Ascending aorta (tissue), 2 donors: ENCODE data around the gene IFT25. TPM values are rescaled to one million over a fixed set of nuclear protein-coding genes. Genes with fewer than 3 reads are reported as not detected.
A peak's percentile ranks its signal among the peaks of the same experiment; 100 is the strongest.
"Not testable (repeated sequence)": the region's sequence is repeated elsewhere in the genome, so short reads cannot be mapped to it uniquely, and the experiment has no call there.

Experiments
- DNase-seq, 2 donors: peaks; one replicate each; pipeline ENCODE4 v3.0.0-alpha.2; 2019; ENCODE audit warnings: low spot score in 2 of 2
- H3K27ac ChIP-seq, 2 donors: fragments of 200-600 bp; sonication (generic); one replicate each; pipeline ENCODE4 v1.5.1; 2016 to 2017; ENCODE audit warnings: mild to moderate bottlenecking in 1 of 2
- H3K27me3 ChIP-seq: fragments of 200-600 bp; sonication (generic); one replicate; pipeline ENCODE4 v1.5.1; 2017
- H3K36me3 ChIP-seq, 2 donors: fragments of 200-600 bp; sonication (generic); one replicate each; pipeline ENCODE4 v1.5.1; 2016
- H3K4me1 ChIP-seq, 2 donors: fragments of 200-600 bp; sonication (generic); one replicate each; pipeline ENCODE4 v1.5.1; 2016 to 2017; ENCODE audit warnings: mild to moderate bottlenecking in 1 of 2
- H3K4me3 ChIP-seq, 2 donors: fragments of 200-600 bp; sonication (generic); one replicate each; pipeline ENCODE4 v1.5.1; 2016 to 2017; ENCODE audit warnings: mild to moderate bottlenecking in 1 of 2
- H3K9me3 ChIP-seq, 2 donors: fragments of 200-600 bp; sonication (generic); one replicate each; pipeline ENCODE4 v1.5.1; 2016
- intact Hi-C: fragments of 100-400 bp; cut with DNase I; formaldehyde crosslinking; loops from one replicate; pipeline ENCODE4 v1.15.1; 2023
- total RNA-seq: library from RNA; depleted of rRNA; stranded (reverse); fragments of >200 nt; gene quantifications from one replicate; pipeline ENCODE4 v1.1.0, GENCODE V29; 2016
- TF ChIP-seq, protein P1 (sequence below), 3 experiments: fragments of 200-600 bp in 2 of 3; fragments of 450-650 bp in 1 of 3; sonication (generic) in 2 of 3; IDR thresholded peaks; one replicate each; pipeline ENCODE4 v1.5.1; 2016 to 2019; ENCODE audit warnings: antibody characterized with exemption in 3 of 3, mild to moderate bottlenecking in 1 of 3, moderate library complexity in 1 of 3

Gene IFT25
- total RNA-seq, 1 donor from 2014 or later = not detected

DNA sequence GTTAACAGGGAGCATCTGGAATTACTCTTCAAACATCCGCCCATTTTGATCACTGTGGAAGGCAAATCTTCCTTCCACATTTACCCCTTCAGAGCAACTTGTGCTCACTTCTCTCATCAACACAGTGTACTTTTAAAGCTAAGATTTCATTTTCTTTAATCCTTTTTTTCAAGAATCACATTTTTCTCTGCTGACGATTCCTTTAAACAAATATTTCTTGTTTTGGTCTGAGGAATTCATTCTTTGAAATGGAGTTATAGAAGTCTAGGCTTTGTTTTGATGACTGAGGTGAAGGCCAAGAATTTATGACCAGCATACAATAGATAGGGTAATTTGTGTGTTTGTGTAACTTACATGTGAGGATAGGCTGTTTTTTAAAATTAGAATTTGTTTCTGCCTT is 26.2 kb upstream of the IFT25 start:
- peaks cover 28 to 48% of the 10 kb centered on the region in 2 donors for H3K36me3 ChIP-seq

DNA sequence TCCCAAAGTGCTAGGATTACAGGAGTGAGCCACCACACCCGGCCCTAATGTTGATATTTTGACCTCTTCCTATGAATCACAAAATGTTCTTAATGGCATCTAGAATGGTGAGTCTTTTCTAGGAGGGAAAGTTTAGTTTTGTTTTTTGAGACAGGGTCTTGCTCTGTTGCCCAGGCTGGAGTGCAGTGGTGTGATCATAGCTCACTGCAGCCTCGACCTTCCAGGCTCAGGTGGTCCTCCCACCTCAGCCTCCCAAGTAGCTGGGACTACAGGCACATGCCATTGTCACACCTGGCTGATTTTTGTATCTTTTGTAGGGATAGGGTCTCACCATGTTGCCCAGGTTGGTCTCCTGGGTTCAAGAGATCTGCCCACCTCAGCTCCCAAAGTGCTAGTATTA is 23.8 kb upstream of the IFT25 start:
- intact Hi-C loops = not testable (repeated sequence)

More for the DNA sequence above, 26.2 kb upstream of the IFT25 start:
- TF ChIP-seq, protein P1, sequence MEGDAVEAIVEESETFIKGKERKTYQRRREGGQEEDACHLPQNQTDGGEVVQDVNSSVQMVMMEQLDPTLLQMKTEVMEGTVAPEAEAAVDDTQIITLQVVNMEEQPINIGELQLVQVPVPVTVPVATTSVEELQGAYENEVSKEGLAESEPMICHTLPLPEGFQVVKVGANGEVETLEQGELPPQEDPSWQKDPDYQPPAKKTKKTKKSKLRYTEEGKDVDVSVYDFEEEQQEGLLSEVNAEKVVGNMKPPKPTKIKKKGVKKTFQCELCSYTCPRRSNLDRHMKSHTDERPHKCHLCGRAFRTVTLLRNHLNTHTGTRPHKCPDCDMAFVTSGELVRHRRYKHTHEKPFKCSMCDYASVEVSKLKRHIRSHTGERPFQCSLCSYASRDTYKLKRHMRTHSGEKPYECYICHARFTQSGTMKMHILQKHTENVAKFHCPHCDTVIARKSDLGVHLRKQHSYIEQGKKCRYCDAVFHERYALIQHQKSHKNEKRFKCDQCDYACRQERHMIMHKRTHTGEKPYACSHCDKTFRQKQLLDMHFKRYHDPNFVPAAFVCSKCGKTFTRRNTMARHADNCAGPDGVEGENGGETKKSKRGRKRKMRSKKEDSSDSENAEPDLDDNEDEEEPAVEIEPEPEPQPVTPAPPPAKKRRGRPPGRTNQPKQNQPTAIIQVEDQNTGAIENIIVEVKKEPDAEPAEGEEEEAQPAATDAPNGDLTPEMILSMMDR (IDR thresholded peaks at IDR 0.05) = no peak
- Histone ChIP-seq H3K27ac (peak overlapping the region in 1 of 2 donors; percentile 38), H3K4me1 (no peaks in the 10 kb centered on the region), H3K9me3 (no peaks in the 10 kb centered on the region), H3K4me3 (no peak overlapping the region), H3K27me3 (no peaks in the 10 kb centered on the region)
- DNase-seq = no peak
- intact Hi-C loops = no loop called here

DNA sequence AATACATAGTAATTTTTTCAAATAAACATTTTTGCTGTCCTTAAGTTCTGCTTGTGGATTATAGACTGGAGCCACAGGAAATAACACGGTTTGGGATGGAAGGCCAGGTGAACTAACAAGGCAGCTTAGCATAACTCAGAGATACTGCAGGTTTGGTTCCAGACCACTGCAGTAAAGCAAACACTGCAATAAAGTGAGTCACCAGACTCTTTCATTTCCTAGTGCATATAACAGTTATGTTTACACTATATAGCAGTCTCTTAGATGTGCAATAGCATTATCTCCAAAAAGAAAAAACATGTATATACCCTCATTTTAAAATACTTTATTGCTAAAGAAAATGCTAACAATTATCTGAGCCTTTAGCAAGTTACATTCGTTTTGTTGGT is 22.6 kb upstream of the IFT25 start:
- H3K4me1 ChIP-seq = no peaks in the 10 kb centered on the region
- no peaks in the 10 kb centered on the region for H3K27me3 ChIP-seq
- H3K36me3 ChIP-seq = peaks cover 32 to 64% of the 10 kb centered on the region in 2 donors
- TF ChIP-seq, protein P1 (IDR thresholded peaks at IDR 0.05) = no peak
- no peak overlapping the region for H3K27ac ChIP-seq
- intact Hi-C loops = no loop called here
- H3K9me3 ChIP-seq = no peaks in the 10 kb centered on the region
- no peak for DNase-seq
- H3K4me3 ChIP-seq = no peak overlapping the region

More for the DNA sequence above, 23.8 kb upstream of the IFT25 start:
- H3K4me3 ChIP-seq, H3K27ac ChIP-seq, DNase-seq, H3K9me3 ChIP-seq, H3K4me1 ChIP-seq, H3K27me3 ChIP-seq: not testable (repeated sequence)
- peaks cover 28 to 57% of the 10 kb centered on the region in 2 donors for H3K36me3 ChIP-seq

DNA sequence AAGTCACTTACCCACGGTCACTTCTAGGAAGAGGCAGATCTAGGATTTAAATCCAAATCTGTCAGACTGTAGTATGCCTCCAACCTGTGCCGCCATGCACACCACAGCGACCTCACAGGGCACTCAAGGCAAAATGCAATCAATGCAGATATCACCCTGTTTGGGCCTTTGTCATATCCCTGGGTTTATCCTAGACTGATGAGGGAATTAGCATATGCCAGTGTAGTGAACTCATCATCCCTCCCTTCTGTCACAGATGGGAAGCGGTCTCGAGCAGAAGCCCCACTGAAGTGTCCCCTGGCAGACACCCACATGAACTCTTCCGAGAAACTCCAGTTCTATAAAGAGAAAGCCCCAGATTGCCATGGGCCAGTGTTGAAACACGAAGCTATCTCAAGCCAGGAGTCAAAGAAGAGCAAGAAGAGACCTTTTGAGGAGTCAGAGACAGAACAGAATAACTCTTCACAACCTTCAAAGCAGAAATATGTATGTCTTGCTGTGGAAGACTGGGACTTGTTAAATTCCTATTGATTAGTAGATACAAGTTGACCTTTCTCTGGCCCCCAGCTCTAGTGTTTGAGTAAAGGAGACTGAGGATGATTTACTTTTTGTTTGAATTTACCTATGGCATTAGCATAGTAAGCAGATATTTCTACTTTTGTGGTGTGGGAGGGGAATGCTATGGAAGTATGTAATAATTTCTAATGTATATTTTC is 22.1 kb upstream of the IFT25 start:
- Histone ChIP-seq H3K4me3 (no peak overlapping the region), H3K4me1 (no peaks in the 10 kb centered on the region), H3K27ac (no peak overlapping the region), H3K9me3 (no peaks in the 10 kb centered on the region), H3K36me3 (peaks cover 36 to 70% of the 10 kb centered on the region in 2 donors), H3K27me3 (no peaks in the 10 kb centered on the region)
- DNase-seq = no peak
- intact Hi-C loops = no loop called here
- TF ChIP-seq, protein P1 (IDR thresholded peaks at IDR 0.05) = no peak

DNA sequence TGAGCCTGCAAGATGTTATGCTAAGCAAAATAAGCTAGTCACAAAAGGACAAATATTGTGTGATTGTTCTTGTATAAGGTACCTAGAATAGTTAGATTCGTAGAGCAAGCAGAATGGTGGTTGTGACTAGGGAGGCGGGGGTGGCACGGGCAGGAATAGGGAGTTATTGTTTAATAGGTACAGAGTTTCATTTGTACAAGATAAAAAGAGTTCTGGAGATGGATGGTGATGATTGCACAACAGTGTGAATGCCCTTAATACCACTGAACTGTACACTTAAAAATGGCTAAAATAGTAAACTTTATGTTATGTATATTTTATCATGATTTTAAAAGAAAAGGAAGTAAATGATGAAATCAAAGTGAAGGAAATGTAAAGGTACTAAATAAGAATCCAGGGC is 21.3 kb upstream of the IFT25 start:
- no peaks in the 10 kb centered on the region for H3K27me3 ChIP-seq
- TF ChIP-seq, protein P1 (IDR thresholded peaks at IDR 0.05) = no peak
- no peaks in the 10 kb centered on the region for H3K9me3 ChIP-seq
- H3K27ac ChIP-seq = no peak overlapping the region
- intact Hi-C loops = no loop called here
- peaks cover 43 to 77% of the 10 kb centered on the region in 2 donors for H3K36me3 ChIP-seq
- no peaks in the 10 kb centered on the region for H3K4me1 ChIP-seq
- DNase-seq = no peak
- no peak overlapping the region for H3K4me3 ChIP-seq

DNA sequence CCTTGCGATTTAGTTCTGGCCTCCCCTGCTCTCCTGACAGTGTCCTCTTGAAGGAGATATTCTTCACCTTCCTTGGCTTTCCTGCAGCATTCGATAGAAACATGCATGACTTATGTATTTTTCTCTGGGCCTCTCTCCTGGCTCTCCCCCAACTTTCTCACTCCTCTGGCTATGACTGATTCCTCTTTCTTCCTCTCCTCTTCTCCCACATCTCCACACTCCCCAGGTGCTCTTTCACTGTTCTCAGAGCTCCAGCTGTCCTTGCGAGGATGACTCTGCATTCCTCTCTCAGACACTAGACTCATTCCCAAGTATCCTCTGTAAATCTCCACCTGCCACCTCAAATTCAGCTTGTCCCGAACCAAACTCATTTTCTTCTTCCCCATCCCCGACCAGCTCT is 18.6 kb upstream of the IFT25 start:
- no peak overlapping the region for H3K4me3 ChIP-seq
- H3K27me3 ChIP-seq = no peaks in the 10 kb centered on the region
- intact Hi-C loops = no loop called here
- no peaks in the 10 kb centered on the region for H3K9me3 ChIP-seq
- TF ChIP-seq, protein P1 (IDR thresholded peaks at IDR 0.05) = no peak
- DNase-seq = no peak
- H3K27ac ChIP-seq = no peak overlapping the region
- H3K36me3 ChIP-seq = peaks cover 51 to 72% of the 10 kb centered on the region in 2 donors
- no peaks in the 10 kb centered on the region for H3K4me1 ChIP-seq
